Body of pancreas (tissue), 4 donors: ENCODE results near the gene RNU6-1.

ENCODE experiments used
- CTCF ChIP-seq, 7 experiments: fragments of 450-650 bp in 4 of 7; fragments of 200-600 bp in 3 of 7; sonication (generic) in 3 of 7; IDR thresholded peaks; one replicate each; pipeline ENCODE4 v1.5.1; 2016 to 2019; ENCODE audit warnings: antibody characterized with exemption in 7 of 7
- POLR2A ChIP-seq, 3 donors: fragments of 450-650 bp; IDR thresholded peaks; one replicate each; pipeline ENCODE4 v1.6.1; 2016; ENCODE audit warnings: antibody characterized with exemption in 3 of 3, mild to moderate bottlenecking in 2 of 3

GRCh38 chr15:67832031-67832551, 7.8 kb downstream of the RNU6-1 start:
- TF ChIP-seq CTCF (IDR thresholded peaks at IDR 0.05) (peak in 2 of 7 experiments; percentile 13 to 16), POLR2A (IDR thresholded peaks at IDR 0.05) (no peak)
